H1 (cell line): ENCODE results near the gene GRIA3. TPM values are rescaled to one million over a fixed set of nuclear protein-coding genes. Genes with fewer than 3 reads are reported as not detected.

Source experiments
- NRF1 ChIP-seq: IDR thresholded peaks from 2 replicates; pipeline ENCODE4 v1.6.1; 2011; ENCODE audit warnings: mild to moderate bottlenecking, low read depth, low read length, improper control_type of control experiment
- polyA plus RNA-seq, 7 experiments: library from polyadenylated mRNA; depleted of rRNA in 3 of 7; stranded (reverse) in 5 of 7; unstranded in 2 of 7; fragments of >200 nt in 5 of 7; fragments of 200-250 nt in 2 of 7; gene quantifications; 1 replicate in 5 of 7; 2 replicates in 1 of 7; 4 replicates in 1 of 7; pipeline versions ENCODE4 v1.2.1 to v1.2.3, GENCODE V29; 2011 to 2013; ENCODE audit warnings: missing spikeins in 2 of 7, mixed read lengths in 2 of 7
- total RNA-seq: library from RNA; stranded (reverse); fragmentation: NEBNext Ultra II Directional; extraction: Animal tissue kit (Norgen Biotek cat#: 25700); gene quantifications from 2 replicates; pipeline ENCODE4 v1.2.1, GENCODE V29; 2021

GRIA3 gene
- total and polyA plus RNA-seq, 2 of the 8 experiments (the other 6 are each of a cell fraction or from before 2014, with no cell fraction given) = 2.6 to 3.0 TPM

DNA sequence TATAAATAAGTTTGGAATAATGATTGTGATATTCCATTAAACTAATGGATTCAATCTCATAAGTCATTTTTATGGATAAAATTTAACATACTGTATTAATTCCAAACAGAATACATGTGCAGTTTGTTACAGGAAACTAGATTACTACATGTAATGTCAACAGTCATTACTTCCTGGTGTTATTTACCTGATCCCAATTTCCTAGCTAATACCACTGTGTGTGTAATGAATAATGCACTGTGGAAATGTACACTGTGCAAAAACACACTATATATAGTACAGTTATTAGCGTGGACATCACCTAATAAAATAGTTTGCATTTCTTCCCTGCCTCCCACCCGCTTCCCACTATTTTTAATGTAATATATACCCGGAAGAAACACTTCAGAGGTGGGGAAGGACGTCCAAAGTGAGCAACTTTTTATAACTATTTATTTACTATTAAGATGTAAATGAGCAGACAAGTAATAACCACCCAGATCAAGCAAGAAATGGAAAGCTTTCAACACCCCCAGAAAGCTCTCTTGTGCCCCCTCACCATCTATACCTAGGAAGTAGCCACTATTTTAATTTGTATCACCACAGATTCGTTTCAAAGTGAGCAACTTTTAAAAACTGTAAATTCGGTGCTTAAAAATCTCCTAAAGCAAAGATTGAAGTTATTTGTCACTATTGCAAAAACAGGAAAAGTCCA lies 329.7 kb downstream of the GRIA3 start (continued):
- no peak for TF ChIP-seq NRF1
